ENCODE data around the gene SH3D19.

- TF ChIP-seq CTCF (IDR thresholded peaks at IDR 0.05) (no peak), POLR2A (IDR thresholded peaks at IDR 0.05) (no peak), POLR2AphosphoS5 (IDR thresholded peaks at IDR 0.05) (no peak)
Measured at GRCh38 chr4:151292038-151292437, 33.4 kb downstream of the SH3D19 start.
